NCI-H510A treated with DMSO at 0.1 percent for 48 hours (cell line): ENCODE data around the gene INPP5A.

Source experiments
- DNase-seq: peaks from one replicate; lab custom pipeline; 2025; lab: John Stamatoyannopoulos, UW

The INPP5A gene

GRCh38 chr10:132582771-132583170 is 45.2 kb downstream of the INPP5A start:
- no peak for DNase-seq

DNA sequence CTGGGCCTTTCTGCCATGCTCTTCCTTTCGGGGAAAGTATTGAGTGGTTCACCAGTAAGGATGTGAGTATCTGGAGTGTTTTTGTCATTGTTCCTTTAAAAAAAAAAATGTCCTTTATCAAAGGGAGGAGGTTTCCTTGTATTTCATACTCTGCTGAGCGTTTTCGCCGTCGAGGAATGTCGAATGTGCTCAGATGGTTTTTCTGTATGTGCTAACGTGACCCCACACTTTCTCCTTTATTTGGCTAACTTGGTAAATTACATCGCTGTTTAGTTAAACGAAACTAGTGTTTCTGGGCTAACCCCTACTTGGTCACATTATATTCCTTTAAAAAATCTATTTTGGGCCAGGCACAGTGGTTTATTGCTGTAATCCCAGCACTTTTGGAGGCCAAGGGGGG is 45.9 kb downstream of the INPP5A start:
- DNase-seq = no peak

- DNase-seq = no peak
Observed at GRCh38 chr10:132584081-132584480, 46.5 kb downstream of the INPP5A start.

DNA sequence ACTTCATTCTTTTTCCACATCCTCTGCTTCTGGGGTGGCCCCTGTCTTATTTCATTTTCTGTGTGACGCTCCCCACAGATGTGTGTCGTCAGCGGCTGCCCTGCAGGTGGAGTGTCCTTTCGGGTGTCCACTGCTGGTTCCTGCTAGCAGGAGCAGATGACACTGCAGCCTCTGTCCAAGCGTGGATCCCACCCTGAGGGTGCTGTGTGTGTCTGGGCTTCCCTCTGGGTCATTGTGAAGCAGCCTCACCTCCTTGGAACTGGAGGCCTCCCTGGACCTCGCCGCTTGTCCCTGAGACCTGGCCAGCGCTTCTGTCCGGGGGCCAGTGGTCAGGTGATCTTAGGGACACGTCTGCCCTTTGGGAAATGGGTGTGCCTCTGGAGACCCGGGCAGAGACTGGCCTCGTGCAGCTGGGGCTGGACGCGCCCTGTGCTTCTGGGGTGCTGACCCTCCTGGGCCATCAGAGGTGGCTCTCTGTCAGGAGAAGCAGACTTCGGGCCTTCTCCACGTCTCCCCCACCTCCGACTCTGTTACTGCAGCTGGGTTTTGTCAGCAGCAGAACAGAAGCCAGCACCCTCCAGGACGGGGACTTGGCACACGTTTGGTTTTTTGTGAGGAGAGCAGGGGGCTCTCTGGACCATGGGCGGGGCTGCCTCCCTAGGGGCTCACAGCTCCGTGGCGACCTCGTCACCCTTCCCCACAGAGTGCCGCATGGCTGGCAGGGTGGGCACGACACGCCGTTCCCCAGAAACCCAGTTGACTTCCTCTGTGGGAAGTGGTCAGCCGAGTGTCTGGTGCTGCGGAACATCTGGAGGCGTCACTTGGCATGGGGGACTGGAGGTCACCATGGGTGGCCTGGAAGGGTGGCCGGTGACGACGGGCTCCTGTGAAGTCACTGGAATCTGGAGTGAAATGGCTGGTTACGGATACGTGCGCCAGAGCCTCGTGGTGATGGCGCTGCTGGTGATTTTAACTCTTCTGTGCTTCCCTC is 48.4 kb downstream of the INPP5A start:
- DNase-seq = no peak

DNA sequence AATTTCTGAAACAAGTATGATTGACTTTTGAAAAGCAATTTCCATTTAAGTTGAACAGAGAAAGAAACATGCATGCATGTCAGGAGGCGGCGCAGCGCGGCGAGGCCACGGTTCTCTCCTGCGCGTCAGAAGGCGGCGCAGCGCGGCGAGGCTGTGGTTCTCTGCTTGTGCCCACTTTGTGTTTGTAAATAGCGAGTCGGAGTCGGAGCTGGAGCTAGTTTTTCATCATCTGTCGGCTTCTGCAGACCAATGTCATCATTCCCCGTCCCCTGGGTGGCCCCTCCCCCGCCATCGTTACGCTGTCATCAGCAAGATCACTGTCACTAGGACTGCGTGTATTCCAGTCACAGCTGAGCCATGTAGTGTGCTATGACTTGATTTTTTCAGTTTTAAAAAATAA is 49.2 kb downstream of the INPP5A start:
- DNase-seq = no peak

- no peak for DNase-seq
Observed at GRCh38 chr10:132587175-132587574, 49.6 kb downstream of the INPP5A start.

GRCh38 chr10:132588301-132589013 is 50.9 kb downstream of the INPP5A start:
- no peak for DNase-seq

- DNase-seq = no peak
Observed at GRCh38 chr10:132589015-132589414, 51.4 kb downstream of the INPP5A start.

DNA sequence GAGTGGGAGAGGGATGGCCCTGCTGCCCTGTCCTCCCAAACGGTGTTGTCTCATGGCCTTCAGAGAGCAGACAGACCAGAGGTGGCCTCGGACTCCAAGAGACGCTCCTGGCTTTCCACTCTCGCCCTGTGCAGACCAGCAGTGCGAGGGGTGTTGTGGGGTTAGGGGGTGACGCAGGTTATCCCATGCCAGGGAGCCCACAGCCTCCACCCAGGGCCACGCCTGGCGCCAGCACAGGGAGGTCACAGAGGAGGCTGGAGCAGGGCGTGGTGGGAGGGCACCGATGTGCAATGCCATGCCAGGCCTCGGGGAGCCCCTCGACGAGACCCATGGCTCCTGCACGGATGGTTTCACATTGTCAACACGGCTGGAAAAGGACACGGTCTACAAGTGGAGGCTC is 52.1 kb downstream of the INPP5A start:
- no peak for DNase-seq

- DNase-seq = no peak
Observed at GRCh38 chr10:132590094-132590751, 52.6 kb downstream of the INPP5A start.

- DNase-seq = no peak
Observed at GRCh38 chr10:132590752-132591121, 53.1 kb downstream of the INPP5A start.

- DNase-seq = no peak
Observed at GRCh38 chr10:132591166-132591971, 53.8 kb downstream of the INPP5A start.

- no peak for DNase-seq
Observed at GRCh38 chr10:132592790-132593383, 55.3 kb downstream of the INPP5A start.

GRCh38 chr10:132593389-132593788 is 55.8 kb downstream of the INPP5A start:
- no peak for DNase-seq

GRCh38 chr10:132593900-132594876 is 56.6 kb downstream of the INPP5A start:
- DNase-seq = no peak

DNA sequence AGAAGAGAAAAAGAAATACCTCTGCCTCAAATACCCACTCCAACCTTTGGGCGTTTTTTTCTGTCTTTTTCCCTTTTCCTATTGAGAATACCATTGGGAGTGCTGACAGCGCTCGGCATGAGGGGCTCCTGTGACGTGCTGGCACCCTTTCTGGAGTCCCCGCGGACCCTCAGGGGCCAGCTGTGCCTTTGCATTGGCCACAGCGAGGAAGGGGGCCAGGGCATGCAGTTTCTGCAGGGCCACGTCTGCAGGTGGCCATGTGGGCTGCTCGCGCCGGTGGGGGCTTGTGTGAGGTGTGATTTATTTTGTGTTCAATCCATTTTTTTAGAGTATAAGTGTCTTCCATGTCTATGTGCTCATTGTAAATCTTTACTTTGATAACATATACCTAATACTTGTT is 57.4 kb downstream of the INPP5A start:
- DNase-seq = no peak

DNA sequence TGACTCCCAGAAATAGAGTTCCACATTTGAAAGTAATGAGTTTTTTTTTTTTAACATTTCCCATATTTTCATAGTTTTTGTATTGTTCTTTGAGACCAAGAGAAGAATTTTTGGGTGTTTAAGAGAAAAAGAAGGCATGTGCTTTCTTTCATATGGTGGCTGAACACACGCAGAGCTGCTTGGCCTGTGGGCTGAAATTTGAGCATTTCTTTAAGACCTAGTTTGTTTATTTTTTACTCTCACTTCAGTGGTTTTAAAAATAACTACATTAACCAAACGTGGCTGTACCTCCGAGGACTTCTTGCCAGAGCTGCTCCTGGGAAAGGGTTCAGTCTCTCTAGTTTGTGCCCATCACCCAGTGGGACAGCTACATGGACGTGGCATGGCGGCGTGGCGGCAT is 58.3 kb downstream of the INPP5A start:
- no peak for DNase-seq

- no peak for DNase-seq
Observed at GRCh38 chr10:132596742-132597279, 59.2 kb downstream of the INPP5A start.

GRCh38 chr10:132597654-132598053 is 60.1 kb downstream of the INPP5A start:
- DNase-seq = no peak
